Nephron progenitor cell (in vitro differentiated cells): Measurements from ENCODE around the gene RNF34.

Source experiments
- DNase-seq: peaks from one replicate; pipeline ENCODE4 v3.0.0; 2021
- H3K27ac Mint-ChIP-seq: 2 replicates; pipeline ENCODE4 v1.8.0; 2021; ENCODE audit warnings: mild to moderate bottlenecking, moderate library complexity, mixed read lengths
- H3K27me3 Mint-ChIP-seq: 2 replicates; pipeline ENCODE4 v1.8.0; 2021; ENCODE audit warnings: mild to moderate bottlenecking, low read depth, mixed read lengths; ENCODE audit not compliant: poor library complexity
- H3K36me3 Mint-ChIP-seq: 2 replicates; pipeline ENCODE4 v1.8.0; 2021; ENCODE audit warnings: low read depth, mixed read lengths
- H3K4me1 Mint-ChIP-seq: 2 replicates; pipeline ENCODE4 v1.8.0; 2021; ENCODE audit warnings: mixed read lengths
- H3K4me3 Mint-ChIP-seq: 2 replicates; pipeline ENCODE4 v1.8.0; 2021; ENCODE audit warnings: mild to moderate bottlenecking, moderate library complexity, mixed read lengths
- H3K9me3 Mint-ChIP-seq: 2 replicates; pipeline ENCODE4 v1.8.0; 2021; ENCODE audit warnings: mild to moderate bottlenecking, moderate library complexity, mixed read lengths
- TF ChIP-seq, protein P1 (sequence below): fragments of 200-600 bp; sonication (generic); IDR thresholded peaks from 2 replicates; pipeline ENCODE4 v1.5.0; 2021; ENCODE audit warnings: antibody characterized with exemption

The RNF34 gene

DNA sequence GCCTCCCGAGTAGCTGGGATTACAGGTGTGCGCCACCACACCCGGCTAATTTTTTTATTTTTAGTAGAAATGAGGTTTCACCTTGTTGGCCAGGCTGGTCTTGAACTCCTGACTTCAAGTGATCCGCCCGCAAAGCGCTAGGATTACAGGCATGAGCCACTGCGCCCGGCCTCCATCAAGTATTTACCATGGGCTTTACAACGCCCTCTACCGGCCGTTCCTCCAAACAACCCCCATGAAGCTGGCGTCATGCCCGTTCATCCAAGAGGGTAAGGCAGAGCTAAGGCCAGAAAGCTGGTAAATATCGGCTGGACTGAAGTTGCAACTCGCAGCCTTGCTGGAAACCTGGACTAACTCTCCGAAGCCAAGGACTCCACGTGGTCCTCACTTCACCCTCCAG is 41.6 kb downstream of the RNF34 start:
- Mint-ChIP-seq H3K9me3 (peaks cover 19% of the 10 kb centered on the region), H3K36me3 (peaks cover 78% of the 10 kb centered on the region), H3K4me3 (no peak overlapping the region), H3K27me3 (no peaks in the 10 kb centered on the region), H3K4me1 (peaks cover 29% of the 10 kb centered on the region), H3K27ac (peak overlapping the region; percentile 59)
- TF ChIP-seq, protein P1, sequence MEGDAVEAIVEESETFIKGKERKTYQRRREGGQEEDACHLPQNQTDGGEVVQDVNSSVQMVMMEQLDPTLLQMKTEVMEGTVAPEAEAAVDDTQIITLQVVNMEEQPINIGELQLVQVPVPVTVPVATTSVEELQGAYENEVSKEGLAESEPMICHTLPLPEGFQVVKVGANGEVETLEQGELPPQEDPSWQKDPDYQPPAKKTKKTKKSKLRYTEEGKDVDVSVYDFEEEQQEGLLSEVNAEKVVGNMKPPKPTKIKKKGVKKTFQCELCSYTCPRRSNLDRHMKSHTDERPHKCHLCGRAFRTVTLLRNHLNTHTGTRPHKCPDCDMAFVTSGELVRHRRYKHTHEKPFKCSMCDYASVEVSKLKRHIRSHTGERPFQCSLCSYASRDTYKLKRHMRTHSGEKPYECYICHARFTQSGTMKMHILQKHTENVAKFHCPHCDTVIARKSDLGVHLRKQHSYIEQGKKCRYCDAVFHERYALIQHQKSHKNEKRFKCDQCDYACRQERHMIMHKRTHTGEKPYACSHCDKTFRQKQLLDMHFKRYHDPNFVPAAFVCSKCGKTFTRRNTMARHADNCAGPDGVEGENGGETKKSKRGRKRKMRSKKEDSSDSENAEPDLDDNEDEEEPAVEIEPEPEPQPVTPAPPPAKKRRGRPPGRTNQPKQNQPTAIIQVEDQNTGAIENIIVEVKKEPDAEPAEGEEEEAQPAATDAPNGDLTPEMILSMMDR, result no peak
- DNase-seq, result no peak

DNA sequence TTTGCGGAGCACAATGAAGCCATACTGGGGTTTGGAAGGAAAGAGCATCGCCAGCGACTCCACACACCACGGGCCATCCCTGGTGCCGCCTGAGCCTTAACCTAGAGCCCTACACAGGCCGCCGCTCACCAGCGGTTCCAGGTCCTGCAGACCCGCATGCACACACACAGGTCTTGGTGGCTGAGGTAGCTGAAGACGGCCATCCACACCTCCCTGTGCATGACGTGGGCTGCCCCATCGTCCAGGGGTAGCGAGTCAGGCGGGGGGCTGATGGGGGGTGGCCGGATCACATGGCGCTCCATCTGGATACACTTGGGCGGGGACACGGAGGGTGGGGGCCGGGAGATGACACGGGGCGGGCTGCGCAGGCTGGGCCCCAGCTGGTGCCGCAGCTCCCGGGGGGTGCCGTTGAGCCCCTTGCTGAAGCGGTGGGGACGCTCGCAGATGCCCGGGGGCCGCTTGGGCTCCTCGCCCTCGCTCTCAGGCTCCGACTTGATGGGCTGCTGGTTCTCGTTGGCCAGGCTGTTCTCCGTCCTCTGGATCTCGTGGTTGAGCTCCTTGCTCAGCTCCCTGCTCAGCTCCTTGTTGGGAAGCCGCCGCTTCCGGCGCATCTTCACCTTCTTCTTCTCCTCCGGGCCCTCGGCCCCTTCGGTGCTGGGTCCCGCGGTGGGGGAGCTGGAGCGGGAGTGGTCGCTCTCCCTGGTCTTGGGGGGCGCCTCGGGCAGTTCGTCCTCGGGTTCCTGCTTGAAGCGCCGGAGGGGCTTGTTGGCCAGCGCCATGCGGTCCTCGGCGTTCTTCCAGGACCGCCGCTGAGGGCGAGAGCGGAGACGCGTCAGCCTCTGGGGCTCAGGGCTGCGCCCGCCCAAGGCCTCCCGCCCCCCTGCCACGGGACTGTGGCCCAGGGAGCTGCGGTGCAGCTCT is 42.4 kb downstream of the RNF34 start:
- Mint-ChIP-seq H3K27ac (peak overlapping the region; percentile 59), H3K36me3 (peaks cover 78% of the 10 kb centered on the region), H3K9me3 (peaks cover 12% of the 10 kb centered on the region), H3K27me3 (peaks cover 2% of the 10 kb centered on the region), H3K4me1 (peaks cover 36% of the 10 kb centered on the region), H3K4me3 (no peak overlapping the region)
- TF ChIP-seq, protein P1, result no peak
- no peak for DNase-seq

DNA sequence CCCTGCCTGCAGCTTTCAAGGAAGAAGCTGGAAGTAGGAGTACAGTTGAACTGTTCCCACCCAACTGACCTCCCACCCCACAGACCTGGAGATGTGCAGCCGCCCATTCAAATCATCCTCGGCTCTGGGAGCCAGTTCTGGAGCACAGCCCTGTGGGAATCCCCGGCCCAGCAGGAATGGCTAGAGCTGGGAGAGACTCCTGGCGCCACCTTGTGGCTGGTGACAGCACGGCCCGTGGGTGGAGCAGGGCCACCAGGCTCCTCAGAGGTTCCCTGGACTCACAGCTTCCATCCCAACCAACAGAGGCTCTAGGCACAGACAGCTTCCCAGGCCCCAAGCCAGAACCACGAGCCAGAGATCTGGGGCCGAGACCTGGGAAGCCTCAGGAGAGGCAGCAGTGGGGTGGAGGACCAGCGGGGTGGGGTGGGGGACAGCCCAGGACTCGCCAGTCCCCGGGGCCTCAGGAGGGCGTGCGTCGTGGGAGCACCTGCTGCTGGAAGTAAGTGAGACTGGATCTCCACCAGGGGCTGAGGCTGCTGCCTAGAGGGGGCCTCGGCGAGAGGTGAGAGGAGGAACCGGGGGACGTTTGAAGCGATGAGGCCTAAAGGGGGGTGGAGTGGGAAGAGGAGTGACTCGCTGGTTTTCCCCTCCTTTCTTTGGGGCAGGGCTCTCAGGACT is 43.4 kb downstream of the RNF34 start:
- Mint-ChIP-seq H3K4me3 (no peak overlapping the region), H3K27me3 (peaks cover 3% of the 10 kb centered on the region), H3K36me3 (peaks cover 68% of the 10 kb centered on the region), H3K9me3 (peaks cover 3% of the 10 kb centered on the region), H3K4me1 (peaks cover 36% of the 10 kb centered on the region), H3K27ac (peak overlapping the region; percentile 95)
- TF ChIP-seq, protein P1, result peak; percentile 75
- DNase-seq, result peak; percentile 87

DNA sequence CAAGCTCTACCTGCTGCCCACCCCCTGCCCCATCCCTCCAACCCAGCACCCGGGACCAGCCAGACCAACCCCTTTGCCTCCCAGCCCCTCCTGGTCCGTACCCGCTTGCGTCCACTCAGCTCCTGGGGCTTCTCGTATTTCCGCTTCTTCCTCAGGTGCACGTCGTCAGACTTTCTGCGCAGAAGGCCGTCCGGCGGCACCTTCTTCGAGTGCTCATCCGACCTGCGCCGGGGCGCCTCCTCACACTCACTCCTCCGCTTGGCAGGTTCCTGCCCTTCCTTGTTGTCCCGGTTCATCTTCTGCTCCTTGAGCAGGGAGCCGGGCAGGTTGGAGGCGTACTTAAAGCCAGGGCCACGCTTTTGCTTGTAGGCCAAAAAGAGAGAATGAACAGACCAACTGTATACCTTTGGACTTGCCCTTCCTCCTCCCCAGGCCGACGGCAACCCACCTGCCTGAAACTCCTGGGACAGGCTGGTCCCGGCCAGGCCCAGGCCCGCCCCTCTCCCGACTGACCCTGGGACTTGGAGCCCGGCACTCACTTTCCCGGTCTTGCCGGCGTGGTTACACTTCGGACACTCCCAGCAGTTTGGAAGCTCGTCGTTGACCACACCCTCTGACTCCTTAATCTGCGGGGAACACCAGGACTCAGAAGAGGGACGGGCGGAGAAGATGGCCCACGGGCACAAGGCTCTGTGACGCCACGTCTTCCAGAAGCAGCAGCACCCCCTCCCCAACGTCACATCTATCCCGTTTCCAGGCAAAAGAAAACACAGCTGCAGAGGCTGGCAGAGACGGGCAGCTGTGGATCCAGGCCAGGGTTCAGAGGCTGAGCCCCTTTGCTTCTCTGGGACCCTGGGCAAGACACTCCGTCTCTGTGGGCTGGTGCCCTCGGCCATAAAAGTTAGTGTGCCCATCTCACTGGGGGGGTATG is 44.3 kb downstream of the RNF34 start:
- TF ChIP-seq, protein P1, result no peak
- Mint-ChIP-seq H3K36me3 (peaks cover 68% of the 10 kb centered on the region), H3K9me3 (no peaks in the 10 kb centered on the region), H3K27ac (peak overlapping the region; percentile 96), H3K4me3 (no peak overlapping the region), H3K27me3 (peaks cover 3% of the 10 kb centered on the region), H3K4me1 (peaks cover 40% of the 10 kb centered on the region)
- no peak for DNase-seq

DNA sequence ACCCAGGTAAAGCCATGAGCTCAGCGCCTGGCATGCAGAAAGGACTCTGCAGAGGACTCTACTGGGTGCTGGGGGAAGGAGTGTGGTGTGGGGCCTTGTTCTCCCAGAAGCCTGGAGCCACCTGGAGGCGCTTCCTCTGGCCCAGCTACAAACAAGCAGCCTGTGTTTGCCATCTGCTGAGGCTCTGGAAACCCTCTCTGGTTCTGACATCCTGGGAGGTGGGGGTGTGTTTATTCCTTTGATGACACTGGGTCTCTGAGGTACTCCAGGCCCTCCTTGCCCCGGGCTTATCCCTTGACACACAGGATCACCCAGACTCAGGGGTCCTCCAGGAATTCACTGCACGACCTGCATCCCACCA is 44.9 kb downstream of the RNF34 start:
- peaks cover 68% of the 10 kb centered on the region for H3K36me3 Mint-ChIP-seq
- H3K9me3 Mint-ChIP-seq, result no peaks in the 10 kb centered on the region
- TF ChIP-seq, protein P1, result no peak
- H3K4me3 Mint-ChIP-seq, result no peak overlapping the region
- H3K27ac Mint-ChIP-seq, result peak overlapping the region; percentile 96
- peaks cover 40% of the 10 kb centered on the region for H3K4me1 Mint-ChIP-seq
- H3K27me3 Mint-ChIP-seq, result peaks cover 3% of the 10 kb centered on the region
- no peak for DNase-seq
